Hepatic stellate cell (primary cell): ENCODE results near the gene C1QL4.
"Not testable (repeated sequence)": the region's sequence is repeated elsewhere in the genome, so short reads cannot be mapped to it uniquely, and the experiment has no call there.

Source experiments
- DNase-seq: peaks from one replicate; pipeline ENCODE4 v3.0.0; 2011; ENCODE audit warnings: low spot score

The C1QL4 gene

DNA sequence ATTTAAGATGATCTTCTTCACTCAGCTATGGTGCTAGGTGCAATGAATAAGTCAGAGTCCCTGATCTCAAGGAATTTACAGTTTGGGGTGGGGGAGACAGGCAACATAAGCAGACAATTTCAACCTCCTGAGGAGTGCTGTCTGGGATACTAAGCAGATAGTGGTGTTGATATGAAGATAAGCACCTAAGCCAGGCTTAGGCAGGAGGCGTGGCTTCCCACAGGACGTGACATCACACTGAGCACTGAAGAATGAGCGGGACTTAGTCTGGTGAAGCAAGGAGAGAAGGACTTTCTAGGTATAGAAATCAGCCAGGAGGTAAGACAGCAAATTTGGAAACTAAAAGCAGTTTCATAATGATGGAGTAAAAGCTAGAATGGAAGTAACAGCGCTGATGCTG, 35.2 kb downstream of the C1QL4 start:
- DNase-seq: no peak

DNA sequence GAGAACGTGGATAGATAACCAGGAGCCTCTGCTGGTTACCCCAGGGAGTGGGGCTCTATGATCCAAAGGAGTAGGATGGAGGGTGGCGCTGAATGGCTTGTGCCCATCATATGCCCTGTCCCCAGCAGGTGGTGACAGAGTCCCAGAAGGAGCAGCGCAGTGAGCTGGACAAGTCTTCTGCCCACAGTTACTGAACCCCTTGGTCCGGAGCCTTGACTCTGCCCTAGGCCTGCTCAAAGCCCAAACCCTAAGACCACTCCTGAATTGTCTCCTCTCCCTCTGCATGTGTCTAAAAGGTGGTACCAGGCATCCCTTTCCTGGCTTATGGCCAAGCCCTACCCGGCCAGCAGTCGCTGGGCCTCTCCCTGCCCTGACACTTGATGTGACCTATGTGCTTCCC, 38.8 kb downstream of the C1QL4 start:
- no peak for DNase-seq

DNA sequence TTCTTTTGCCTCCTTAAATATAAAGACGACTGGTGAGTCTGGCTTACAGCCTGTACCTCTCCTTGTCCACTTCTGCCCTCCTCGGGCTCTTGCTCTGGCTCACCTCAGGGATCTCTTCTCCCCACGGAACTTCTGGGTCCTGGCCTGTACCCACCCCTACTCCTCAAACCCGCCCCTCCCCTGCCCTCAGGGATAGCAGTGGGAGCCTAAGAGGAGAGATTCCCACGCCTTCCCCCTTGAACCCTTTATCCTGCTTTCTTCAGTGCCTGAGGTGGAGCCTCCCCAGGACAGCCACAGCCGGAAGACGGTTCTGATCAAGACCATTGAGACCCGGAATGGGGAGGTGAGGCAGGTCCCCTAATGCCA, 39.3 kb downstream of the C1QL4 start:
- DNase-seq: no peak

DNA sequence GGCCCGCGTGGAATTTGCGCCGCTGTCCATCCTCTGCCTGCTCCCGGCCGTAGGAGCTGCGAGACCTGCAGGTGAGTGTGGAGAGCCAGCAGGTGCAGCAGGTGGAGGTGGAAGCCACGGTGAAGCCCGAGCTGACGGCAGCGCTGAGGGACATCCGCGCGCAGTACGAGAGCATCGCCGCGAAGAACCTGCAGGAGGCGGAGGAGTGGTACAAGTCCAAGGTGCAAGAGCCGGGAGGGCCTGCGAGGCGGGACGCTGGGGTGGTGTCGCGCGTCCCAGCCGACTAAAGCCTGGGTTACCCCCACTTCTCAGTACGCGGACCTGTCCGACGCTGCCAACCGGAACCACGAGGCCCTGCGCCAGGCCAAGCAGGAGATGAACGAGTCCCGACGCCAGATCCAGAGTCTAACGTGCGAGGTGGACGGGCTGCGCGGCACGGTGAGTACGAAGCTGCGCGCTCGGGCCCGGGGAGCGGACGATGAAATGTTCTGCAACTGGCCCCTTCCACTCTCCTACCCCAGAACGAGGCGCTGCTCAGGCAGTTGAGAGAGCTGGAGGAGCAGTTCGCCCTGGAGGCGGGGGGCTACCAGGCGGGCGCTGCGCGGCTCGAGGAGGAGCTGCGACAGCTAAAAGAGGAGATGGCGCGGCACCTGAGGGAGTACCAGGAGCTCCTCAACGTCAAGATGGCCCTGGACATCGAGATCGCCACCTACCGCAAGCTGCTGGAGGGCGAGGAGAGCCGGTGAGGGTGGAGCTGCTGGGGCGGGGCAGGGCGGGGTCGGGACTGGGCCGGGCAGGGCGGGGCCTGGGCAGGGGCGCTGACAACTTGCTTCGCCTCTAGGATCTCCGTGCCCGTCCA, 39.9 kb downstream of the C1QL4 start:
- no peak for DNase-seq

DNA sequence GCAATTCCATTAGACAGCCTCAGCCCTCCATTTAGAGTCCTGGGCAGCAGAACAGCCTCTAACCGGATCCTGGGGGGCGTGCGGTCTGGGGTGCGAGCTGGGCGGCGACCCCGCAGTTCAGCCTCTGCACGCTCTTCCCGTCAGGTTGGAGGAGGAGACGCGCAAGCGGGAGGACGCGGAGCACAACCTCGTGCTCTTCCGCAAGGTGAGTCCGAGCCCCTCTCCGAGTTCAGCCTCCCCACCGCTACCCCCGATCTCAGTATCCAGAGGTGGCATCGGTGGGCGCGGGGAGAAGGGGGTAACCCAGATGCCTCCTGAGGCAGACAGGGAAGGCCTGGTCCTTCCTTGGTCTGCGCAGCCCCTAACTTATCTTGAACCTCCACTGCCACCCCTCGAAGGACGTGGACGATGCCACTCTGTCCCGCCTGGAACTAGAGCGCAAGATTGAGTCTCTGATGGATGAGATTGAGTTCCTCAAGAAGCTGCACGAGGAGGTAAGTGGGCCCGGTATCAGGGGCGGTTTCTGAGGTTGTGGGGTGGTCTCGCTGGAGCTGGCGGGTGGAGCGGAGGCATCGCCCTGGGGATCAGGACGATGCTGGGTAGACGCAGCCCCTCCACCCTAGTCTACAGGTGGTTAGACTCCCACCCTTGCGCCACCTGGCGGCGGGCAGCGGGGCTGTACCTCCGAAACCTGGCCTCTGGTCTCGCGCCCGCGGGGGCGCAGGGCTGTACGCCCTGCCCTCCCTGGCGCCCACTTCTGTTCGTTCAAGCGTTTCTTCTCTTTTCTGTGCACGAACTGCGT, 40.8 kb downstream of the C1QL4 start:
- DNase-seq: no peak

DNA sequence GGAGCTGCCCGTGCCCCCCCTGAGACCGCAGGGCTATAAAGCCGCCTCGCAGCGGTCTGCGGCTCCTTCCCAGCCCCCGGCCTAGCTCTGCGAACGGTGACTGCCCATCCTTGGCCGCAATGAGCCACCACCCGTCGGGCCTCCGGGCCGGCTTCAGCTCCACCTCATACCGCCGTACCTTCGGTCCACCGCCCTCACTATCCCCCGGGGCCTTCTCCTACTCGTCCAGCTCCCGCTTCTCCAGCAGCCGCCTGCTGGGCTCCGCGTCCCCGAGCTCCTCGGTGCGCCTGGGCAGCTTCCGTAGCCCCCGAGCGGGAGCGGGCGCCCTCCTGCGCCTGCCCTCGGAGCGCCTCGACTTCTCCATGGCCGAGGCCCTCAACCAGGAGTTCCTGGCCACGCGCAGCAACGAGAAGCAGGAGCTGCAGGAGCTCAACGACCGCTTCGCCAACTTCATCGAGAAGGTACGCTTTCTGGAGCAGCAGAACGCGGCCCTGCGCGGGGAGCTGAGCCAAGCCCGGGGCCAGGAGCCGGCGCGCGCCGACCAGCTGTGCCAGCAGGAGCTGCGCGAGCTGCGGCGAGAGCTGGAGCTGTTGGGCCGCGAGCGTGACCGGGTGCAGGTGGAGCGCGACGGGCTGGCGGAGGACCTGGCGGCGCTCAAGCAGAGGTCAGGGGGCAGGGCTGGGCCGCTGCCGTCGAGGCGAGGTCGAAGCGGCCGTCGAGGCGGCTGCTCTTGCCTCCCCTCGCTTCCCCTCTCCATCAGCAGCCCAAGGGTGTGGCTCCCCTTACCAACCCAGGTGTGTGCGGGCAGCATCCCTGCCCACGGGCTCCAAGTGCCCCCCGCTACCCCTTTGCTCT, 41.7 kb downstream of the C1QL4 start, which contains the start of gene PRPH:
PRPH (plus strand) TSS at position 66 of the 855 bp plus-strand sequence; CDS start at position 120, 54 bp downstream.
- no peak for DNase-seq

DNA sequence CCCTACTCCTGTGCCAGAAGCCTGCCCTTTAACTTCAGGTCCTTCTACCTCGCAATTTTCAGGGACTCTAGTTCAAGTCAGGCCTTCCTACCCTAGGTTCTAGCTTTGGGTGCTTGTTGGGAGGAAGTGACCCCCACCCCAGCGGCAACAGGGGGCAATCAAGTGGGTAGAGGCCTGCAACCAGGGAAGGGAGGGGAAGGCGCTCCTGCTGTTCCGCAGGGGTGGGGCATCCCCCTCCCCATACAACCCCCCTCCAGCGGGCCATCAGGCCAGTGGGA, 42.2 kb downstream of the C1QL4 start:
- no peak for DNase-seq

DNA sequence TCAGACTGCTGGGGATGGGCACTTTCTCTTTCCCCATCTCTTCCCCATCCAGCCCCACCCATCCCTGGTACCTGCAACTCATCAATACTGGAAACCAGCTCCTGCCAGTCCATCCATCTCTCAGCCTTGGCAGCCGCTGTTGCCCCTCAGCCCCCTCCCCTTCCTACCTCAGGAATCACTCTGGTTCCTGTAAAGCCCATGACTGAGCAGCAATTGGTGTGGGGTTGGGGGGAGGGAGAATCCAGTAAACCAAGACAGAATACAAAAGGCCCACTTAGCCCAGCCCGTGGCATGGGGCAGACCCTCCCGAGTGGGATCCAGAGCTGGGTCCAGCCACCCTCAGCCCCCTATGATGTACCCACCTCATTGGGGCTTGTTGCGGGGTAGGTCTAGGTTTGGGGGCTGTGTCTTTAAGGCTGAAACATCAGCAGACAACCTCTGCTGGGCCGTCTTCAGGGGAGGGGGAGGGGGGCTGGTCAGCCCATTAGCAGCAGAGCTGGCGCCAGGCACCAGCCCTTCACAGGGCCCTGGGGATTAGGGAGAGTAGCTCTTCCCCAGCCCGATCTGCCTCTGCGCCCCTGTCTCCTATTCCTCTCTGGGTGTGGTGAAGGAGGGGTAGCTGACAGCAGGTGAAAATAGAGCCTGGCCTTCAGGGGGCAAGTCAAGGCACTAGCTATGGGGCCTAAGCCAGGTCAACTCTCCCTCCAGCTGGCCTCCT, 42.7 kb downstream of the C1QL4 start:
- no peak for DNase-seq

DNA sequence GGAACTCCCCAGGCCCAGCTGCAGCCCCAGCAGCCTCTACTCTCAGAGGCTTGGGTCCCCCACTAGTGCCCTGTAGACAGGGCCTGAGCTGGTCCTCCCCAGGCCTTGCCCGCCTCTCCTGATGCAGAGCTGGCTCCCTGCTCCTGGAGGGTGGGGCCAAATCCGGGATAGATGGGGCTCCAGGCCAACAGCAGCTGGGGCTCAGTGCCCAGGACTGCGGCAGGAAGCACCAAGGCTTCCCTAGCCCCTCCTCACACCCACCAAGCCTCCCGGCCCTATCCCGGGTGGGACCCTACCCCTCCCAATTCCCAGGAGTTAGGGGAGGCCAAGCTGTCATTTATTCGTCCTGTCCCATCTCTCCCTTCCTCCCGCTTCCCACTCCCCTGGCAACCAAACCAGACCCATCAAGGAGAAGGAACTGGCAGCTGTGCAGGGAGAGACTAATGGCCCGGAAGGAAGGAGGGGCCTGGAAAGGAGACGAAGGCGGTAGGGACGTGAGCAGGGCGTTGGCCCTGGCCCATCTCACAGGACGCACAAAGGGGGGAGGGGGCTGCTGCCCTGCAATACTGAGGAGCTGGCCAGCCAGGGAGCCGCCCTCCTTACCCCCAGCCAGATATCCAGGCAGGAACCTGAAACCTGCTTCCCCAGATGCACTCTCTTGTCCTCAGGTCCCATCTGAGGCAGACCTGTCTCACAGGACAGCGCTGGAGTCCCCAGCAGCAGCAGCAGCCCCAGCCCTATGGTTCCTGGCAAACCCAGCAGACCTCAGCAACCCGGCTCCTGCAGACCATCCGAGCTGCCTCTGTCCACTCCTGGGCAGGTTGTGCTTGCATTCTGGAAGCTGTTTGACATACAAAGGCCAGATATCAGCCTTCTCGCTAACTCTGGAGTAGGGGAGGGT, 43.7 kb downstream of the C1QL4 start:
- DNase-seq: no peak

DNA sequence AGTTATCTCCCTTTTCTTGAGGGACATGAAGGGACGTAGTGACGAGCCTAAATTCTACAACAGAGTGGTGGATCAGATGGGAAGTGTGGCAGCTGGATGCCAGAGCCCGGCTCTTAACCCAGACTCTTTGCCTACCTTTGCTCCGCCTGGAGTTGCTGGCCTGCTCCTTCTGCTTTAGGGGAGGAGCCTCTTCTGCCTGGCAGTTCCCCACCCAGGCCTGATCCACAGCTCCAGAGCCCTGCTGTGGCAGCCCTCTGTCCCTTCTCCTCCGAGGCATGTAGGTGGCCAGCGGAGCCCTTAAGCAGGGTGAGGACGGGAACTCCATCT, 44.3 kb downstream of the C1QL4 start:
- no peak for DNase-seq

DNA sequence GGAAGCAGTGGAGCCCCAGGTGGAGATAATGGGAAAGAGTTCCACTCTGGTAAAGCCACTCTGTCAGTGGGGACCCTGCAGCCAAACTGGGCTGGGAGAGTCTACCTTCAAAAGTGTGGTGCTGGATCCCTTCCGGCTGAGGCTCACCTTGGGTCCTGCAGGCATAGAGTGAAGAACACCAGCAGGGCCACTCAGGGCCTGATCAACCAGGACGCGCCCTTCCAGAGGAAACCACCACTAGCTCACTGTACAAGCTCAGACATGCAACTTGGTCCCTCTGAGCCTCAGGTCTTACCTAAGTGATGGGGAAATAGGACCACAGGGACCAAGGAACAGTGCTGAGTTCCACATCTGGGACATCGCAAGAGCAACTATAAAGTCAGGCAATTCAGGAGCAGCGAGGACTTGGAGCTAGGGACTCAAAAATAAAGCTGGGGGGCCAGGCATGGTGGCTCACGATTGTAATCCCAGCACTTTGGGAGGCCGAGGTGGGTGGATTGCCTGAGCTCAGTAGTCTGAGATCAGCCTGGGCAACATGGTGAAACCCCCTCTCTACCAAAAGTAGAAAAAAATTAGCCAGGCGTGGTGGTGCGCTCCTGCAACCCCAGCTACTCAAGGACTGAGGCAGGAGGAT, 47.9 kb downstream of the C1QL4 start:
- no peak for DNase-seq

DNA sequence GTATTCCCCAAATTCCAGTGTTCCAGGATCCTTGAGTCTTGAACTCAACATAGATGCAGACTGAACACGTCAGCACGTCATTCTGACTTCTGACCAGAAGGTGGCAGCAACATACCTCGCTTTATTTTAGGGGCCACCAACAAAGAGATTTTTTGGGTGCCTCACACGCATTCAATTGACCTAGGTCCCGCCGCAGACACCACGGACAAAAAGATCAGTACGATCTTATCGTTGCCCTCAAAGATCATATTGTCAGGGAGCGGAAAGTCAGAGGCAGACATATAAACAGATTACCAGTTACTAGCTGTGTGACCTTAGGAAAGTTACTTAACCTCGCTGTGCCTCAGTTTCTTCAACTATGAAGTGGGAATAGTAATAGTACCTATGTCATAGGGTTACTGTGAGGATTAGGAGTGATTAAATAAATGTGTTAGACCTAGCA, 48.6 kb downstream of the C1QL4 start:
- DNase-seq: peak; percentile 73

DNA sequence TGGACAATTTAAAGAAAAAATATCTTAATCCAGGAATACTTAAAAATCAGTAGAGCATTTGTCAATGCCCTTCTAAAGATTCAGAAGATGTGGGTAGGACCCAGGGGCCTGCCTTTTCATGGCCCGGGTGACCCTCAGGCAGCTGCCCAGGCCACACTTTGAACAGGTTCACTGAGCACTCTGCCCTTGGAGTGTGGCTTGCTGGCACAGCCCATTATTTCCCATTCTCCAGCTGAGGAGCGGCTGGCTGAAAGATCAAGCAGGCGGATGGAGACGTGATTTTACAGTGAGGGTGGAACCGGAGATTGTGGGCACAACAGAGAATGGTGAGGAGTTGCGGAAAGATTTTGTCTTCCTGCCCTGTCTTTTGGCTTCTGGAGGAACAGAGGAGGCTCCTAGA, 49.1 kb downstream of the C1QL4 start:
- DNase-seq: no peak

DNA sequence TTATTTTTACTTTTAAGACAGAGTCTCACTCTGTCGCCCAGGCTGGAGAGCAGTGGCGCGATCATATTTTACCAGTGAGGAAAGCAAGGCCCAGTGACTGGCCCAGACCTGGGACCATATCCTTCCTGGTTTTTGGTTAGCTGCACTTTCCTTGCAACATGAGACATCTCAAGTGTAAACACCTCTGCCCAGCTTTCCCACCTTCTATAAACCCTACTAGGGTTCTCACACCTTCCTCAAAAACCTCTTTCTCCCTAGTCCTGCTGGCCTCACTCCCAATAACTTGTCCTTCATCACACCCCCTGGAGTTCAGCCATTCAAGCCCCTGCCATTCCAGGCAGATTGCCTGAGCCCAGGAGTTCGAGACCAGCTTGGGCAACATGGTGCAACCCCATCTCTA, 52.3 kb downstream of the C1QL4 start:
- no peak for DNase-seq

DNA sequence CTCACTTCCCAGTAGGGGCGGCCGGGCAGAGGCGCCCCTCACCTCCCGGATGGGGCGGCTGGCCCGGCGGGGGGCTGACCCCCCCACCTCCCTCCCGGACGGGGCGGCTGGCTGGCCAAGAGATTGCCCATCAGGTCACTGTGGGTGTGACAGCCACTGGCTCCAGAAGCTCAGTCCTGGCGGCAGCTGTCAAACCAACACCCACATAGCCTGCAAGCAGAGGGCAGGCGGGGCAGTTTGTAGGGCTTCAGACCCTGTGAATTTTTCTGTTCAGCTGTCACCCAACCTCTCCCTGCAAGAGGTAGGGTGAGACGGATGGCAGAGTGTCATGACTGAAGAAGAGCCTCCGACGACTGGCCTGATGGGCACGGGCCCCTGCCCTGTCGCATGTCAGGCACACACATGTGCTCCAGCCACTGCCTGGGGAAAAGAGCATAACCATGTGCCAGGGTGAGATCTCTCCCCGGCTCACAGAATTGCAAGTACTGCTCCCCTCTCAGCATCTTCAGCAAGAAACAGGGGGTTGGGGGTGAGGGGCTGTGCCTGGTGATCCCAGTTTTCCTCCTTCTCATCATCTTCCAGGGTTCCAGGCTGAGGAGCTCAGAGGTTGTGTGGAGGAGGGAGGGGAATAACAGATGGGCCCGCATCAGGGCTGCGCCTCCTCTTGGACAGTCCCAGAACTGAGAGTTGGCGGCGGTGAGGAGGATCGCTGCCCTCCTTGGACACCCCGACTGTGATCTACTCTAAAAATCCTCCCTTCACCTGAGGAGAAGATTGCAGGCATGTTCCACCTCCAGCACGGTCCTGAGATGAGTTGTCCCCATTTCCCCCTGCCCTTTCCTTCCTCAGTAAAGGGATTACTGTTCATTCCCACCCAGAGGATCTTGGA, 53.2 kb downstream of the C1QL4 start:
- no peak for DNase-seq

DNA sequence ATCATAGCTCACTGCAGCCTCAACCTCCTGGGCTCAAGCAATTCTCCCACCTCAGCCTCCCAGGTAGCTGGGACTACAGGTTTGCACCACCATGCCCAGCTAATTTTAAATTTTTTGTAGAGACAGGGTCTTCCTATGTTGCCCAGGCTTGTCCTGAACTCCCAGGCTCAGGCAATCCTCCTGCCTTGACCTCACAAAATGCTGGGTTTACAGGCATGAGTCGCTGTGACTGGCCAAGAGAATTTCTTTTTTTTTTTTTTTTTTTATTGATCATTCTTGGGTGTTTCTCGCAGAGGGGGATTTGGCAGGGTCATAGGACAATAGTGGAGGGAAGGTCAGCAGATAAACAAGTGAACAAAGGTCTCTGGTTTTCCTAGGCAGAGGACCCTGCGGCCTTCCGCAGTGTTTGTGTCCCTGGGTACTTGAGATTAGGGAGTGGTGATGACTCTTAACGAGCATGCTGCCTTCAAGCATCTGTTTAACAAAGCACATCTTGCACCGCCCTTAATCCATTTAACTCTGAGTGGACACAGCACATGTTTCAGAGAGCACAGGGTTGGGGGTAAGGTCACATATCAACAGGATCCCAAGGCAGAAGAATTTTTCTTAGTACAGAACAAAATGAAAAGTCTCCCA, 54.1 kb downstream of the C1QL4 start:
- DNase-seq: not testable (repeated sequence)
